ENCODE measurements around the gene GABRB1.
A peak's percentile ranks its signal among the peaks of the same experiment; 100 is the strongest.
"Not testable (repeated sequence)": the region's sequence is repeated elsewhere in the genome, so short reads cannot be mapped to it uniquely, and the experiment has no call there.

The GABRB1 gene

DNA sequence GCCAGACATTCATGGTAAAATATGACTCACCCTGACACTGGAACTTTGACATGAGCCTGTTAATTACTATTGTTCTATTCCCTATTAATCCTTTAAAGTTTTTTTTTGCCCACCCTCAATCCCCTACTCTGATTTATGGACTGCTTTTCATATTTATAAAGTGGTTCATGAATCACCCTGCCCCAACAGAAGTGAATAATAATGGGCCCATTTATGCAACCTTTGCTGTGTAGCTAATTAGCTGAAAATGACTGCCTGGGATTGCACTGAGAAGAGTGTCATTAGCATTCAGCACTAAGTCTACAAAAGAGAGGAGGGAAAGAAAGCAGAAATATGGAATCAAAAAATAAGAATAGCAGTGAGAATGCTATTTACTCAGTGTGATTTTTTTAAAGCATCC is 277.8 kb downstream of the GABRB1 start:
- no peak for DNase-seq

- DNase-seq: no peak
Measured at GRCh38 chr4:47312170-47312569, 280.8 kb downstream of the GABRB1 start.

GRCh38 chr4:47313384-47313783 is 282.0 kb downstream of the GABRB1 start:
- no peak for DNase-seq

DNA sequence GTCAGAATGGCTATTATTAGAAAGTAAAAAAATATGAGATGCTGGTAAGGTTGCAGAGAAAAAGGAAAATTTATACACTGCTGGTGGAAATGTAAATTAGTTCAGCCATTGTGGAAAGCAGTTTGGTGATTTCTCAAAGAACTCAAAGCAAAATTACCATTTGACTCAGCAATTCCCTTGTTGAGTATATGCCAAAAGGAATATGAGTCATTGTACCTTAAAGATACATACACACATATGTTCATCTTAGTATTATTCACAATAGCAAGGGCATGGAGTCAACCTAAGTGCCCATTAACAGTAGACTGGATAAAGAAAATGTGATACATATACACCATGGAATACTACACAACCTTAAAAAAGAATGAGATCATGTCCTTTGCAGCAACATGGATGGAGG is 284.0 kb downstream of the GABRB1 start:
- no peak for DNase-seq

GRCh38 chr4:47326025-47326424 is 294.7 kb downstream of the GABRB1 start:
- no peak for DNase-seq

- no peak for DNase-seq
Measured at GRCh38 chr4:47330866-47331265, 299.5 kb downstream of the GABRB1 start.

- no peak for DNase-seq
Measured at GRCh38 chr4:47334652-47335051, 303.3 kb downstream of the GABRB1 start.

DNA sequence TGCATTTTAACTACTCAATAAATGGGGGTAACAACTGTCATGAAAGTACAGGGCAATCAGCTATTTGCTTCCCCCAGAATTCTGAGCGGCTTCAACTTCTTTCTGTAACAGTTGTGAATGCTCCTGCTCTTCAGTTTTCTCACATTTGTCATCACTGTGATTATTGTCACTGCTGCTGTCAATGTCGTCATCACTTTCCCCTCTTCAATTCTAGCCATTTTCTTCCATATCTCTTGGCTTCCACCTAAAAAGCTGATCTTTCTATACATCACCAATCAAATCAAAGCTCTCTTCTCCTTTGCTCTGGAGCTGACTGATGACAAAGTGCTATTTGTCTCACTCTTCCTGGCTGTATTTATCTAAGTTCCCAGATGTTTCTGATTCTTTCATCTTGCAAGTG is 306.5 kb downstream of the GABRB1 start:
- DNase-seq: no peak

DNA sequence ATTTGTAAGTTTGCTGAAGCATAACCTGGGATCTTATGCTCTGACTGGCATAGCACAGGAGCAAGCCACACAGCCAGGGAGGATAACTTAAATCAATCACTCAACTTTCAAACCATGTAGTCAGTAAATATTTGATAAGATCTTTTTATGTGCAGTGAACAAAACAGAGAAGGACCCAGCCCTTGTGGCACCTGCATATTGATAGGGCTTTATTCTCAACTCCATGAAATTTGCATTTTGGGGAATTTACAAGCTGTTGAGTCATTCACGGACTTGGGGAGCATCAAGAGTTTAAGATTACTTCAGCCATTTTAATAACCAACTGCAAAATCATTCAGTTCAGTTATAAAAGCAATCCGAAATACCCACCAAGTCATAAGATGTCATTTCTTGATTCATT is 309.5 kb downstream of the GABRB1 start:
- DNase-seq: no peak

DNA sequence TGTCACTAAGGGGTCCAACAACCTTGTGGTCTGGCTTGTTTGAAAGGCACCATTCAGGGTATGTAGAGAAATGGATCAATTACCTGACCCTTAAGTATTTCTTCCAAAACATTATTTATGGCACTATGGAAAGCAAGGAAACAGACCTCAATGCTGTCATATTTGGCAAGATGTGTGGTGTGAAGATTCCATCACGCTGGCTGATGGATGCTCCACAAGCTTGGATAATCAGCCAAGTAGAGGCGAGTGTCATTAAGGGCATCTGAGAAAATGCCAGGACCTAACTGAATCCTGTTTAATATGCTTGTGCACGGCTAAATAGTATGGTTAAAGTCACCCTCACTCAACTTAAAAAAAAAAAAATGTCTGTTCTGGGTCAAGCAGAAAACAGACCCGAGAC is 311.4 kb downstream of the GABRB1 start:
- DNase-seq: no peak

- no peak for DNase-seq
Measured at GRCh38 chr4:47349326-47349725, 318.0 kb downstream of the GABRB1 start.

GRCh38 chr4:47355568-47355967 is 324.2 kb downstream of the GABRB1 start:
- no peak for DNase-seq

DNA sequence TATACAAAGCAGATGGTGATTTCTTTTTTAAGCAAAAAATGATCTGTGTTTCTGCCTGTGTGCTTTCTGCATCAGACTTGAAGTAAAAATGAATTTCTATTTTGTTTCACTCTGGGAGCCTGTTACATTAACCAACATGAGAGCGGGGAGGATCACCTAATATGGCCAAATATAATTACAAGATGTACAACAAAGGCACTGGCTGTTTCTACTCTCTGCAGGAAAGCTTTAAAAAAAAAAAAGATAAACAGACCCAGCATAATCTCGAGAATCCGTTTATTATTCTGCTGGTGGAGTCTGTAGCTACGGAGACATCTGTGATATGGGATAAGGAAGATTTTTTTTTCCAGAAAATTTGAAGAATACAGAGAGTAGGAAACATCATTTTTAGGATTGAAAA is 328.5 kb downstream of the GABRB1 start:
- no peak for DNase-seq

- DNase-seq: no peak
Measured at GRCh38 chr4:47367761-47368160, 336.4 kb downstream of the GABRB1 start.

DNA sequence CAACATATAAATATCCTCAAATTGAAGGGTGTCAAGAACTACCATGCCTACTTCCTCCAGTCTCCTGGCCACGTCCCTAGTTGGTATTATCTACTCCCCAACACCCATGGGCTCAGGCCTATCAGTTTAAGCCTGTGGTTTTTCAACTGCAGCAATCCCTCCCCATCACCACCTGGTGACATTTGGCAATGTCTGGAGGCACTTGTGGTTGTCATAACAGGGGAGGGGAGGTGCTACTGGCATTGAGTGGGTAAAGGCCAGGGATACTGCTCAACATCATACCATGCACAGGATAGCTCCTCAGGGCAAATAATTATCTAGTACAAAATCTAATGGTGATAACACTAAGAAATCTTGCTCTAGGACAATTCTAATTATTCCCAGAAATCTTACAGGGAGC is 336.8 kb downstream of the GABRB1 start:
- DNase-seq: no peak

DNA sequence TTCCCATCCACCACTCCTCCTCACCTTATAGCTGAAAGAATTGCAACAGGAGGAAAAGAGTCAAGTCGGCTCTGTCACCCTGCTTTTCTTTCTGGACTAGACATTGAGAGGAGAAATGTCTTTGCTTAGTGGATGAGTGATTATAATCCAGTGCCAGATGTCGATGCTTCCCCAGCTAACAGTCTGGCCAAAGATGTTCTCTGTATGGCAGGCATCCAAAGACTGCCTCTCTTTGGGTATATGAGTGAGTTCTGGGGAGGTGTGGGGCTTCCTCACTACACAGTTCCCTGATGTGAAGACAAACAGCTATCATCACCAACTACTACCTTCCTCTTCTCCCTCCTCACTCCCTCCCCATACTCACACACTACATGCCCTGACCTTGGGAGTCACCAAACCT is 341.2 kb downstream of the GABRB1 start:
- DNase-seq: no peak

GRCh38 chr4:47373174-47373573 is 341.8 kb downstream of the GABRB1 start:
- peak in 2 of 4 experiments; percentile 31 to 40 for DNase-seq

DNA sequence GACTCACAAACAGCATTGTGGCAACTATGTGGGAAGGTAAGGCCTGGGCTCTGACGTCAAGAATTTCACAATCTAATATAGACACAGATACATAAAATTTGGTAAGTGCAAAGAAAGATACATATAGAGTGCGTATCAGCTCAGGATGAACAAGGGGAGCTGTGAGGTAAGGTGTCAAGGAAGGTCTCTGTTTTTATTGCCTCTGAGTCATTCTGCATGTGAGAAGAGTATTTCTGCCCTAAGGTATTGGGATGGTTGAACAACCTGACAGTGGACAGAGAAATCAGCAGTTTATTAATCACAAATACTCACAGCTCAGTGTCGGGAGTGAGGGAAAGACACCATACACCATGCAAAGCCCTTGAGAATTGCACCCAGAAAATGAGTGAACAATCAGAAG is 342.3 kb downstream of the GABRB1 start:
- peak in 1 of 4 experiments; percentile 12 for DNase-seq

DNA sequence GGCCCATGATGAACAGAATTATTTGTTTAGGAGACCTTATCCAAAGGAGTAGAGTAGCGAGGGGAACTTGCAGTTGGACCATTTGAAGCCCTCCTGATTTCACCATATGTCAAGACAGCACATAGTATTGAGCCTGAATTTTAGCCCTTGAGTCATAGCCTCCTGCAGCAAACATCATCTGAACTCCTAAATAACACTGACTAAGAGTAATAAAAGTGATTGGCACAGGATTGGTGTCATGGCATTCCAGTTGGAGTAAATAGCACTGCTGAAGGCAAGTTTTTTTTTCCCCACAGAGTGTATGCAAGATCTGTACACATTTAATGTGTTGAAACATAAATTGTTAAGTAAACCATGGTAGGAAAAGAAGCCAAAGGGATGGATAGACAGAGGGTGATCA is 343.1 kb downstream of the GABRB1 start:
- no peak for DNase-seq

DNA sequence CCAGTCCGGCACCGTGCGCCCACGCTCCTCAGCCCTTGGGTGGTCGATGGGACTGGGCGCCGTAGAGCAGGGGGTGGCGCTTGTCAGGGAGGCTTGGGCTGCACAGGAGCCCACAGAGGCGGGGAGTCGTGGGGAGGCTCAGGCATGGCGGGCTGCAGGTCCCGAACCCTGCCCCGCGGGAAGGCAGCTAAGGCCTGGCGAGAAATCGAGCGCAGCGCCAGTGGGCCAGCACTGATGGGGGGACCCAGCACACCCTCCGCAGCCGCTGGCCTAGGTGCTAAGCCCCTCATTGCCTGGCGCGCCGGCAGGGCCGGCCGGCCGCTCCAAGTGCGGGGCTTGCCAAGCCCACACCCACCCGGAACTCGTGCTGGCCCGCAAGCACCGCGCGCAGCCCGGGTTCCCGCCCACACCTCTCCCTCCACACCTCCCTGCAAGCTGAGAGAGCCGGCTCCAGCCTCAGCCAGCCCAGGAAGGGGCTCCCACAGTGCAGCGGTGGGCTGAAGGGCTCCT is 346.7 kb downstream of the GABRB1 start:
- not testable (repeated sequence) for DNase-seq

DNA sequence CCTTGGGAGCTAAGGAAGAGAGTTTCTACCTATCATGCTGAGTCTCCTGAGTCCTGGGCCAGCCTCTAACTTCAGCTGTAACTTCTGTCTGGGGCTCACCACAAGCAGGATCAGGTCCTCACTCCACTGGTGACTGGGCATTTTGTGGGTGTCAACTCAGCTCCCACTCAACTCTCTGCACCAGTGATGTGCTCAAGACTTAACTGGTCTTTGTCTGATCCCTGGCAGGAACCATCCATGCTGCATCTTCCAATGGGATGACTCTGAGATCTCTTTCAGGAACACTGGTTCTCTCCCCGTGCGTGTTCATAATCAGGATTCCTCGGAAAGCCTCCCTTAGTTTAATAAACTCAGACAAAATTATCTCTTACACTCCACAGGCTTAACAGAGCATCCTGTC is 349.8 kb downstream of the GABRB1 start:
- DNase-seq: no peak

GRCh38 chr4:47382846-47383360 is 351.5 kb downstream of the GABRB1 start:
- no peak for DNase-seq

GRCh38 chr4:47383829-47384427 is 352.6 kb downstream of the GABRB1 start:
- DNase-seq: peak in 3 of 4 experiments; percentile 21 to 72 (median 57)

DNA sequence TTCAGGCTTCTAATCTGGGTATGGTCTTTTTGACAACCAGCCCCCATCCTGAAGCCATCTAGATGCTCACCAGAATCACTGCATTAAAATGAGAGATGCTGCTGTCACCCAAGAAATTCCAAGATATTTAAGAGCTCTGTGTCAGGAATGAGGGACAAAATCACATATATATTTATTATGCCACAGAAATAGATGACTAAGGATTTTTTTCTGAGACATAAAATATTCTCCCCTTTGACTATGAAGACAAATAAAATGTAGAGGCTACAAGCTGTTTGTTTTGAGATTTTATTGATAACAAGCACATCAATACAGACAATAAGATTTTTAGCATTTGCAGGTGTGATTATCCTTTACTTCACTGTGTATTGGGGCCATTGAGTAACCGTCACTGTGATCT is 354.8 kb downstream of the GABRB1 start:
- no peak for DNase-seq
